Measurements from ENCODE around the gene GABRD.

The GABRD gene

GRCh38 chr1:2031546-2032540 is 12.7 kb downstream of the GABRD start:
- no peak for TF ChIP-seq MYC (IDR thresholded peaks at IDR 0.05; ENCODE audit: low read depth, low read length)
- no peak for TF ChIP-seq CTCF (IDR thresholded peaks at IDR 0.05; ENCODE audit: low read depth, low read length)
- DNase-seq (ENCODE audit: low read depth), result no peak
- H3K4me3 ChIP-seq (ENCODE audit: low read depth, low read length), result no peak overlapping the region

GRCh38 chr1:2032737-2033136 is 13.6 kb downstream of the GABRD start:
- no peak overlapping the region for H3K4me3 ChIP-seq (ENCODE audit: low read depth, low read length)
- DNase-seq (ENCODE audit: low read depth), result no peak
- TF ChIP-seq POLR2A (IDR thresholded peaks at IDR 0.05; ENCODE audit: extremely low read depth, insufficient read length) (no peak), MYC (IDR thresholded peaks at IDR 0.05; ENCODE audit: low read depth, low read length) (no peak), MAX (IDR thresholded peaks at IDR 0.05; ENCODE audit: low read depth, low read length) (no peak), CTCF (IDR thresholded peaks at IDR 0.05; ENCODE audit: low read depth, low read length) (no peak)

GRCh38 chr1:2033165-2033564 is 14.0 kb downstream of the GABRD start:
- H3K4me3 ChIP-seq (ENCODE audit: low read depth, low read length), result no peak overlapping the region
- no peak for DNase-seq (ENCODE audit: low read depth)
- TF ChIP-seq POLR2A (IDR thresholded peaks at IDR 0.05; ENCODE audit: extremely low read depth, insufficient read length) (no peak), MAX (IDR thresholded peaks at IDR 0.05; ENCODE audit: low read depth, low read length) (no peak), MYC (IDR thresholded peaks at IDR 0.05; ENCODE audit: low read depth, low read length) (no peak), CTCF (IDR thresholded peaks at IDR 0.05; ENCODE audit: low read depth, low read length) (no peak)

GRCh38 chr1:2036287-2036686 is 17.1 kb downstream of the GABRD start:
- DNase-seq (ENCODE audit: low read depth), result no peak
- no peak for TF ChIP-seq POLR2A (IDR thresholded peaks at IDR 0.05; ENCODE audit: extremely low read depth, insufficient read length)
- no peak for TF ChIP-seq MAX (IDR thresholded peaks at IDR 0.05; ENCODE audit: low read depth, low read length)
- no peak for TF ChIP-seq CTCF (IDR thresholded peaks at IDR 0.05; ENCODE audit: low read depth, low read length)
- no peak for TF ChIP-seq MYC (IDR thresholded peaks at IDR 0.05; ENCODE audit: low read depth, low read length)
- no peak overlapping the region for H3K4me3 ChIP-seq (ENCODE audit: low read depth, low read length)

GRCh38 chr1:2037314-2037979 is 18.3 kb downstream of the GABRD start:
- no peak for DNase-seq (ENCODE audit: low read depth)
- no peak overlapping the region for H3K4me3 ChIP-seq (ENCODE audit: low read depth, low read length)
- no peak for TF ChIP-seq MAX (IDR thresholded peaks at IDR 0.05; ENCODE audit: low read depth, low read length)
- TF ChIP-seq CTCF (IDR thresholded peaks at IDR 0.05; ENCODE audit: low read depth, low read length), result no peak
- TF ChIP-seq MYC (IDR thresholded peaks at IDR 0.05; ENCODE audit: low read depth, low read length), result no peak
